Measurements from ENCODE around the gene XPO5.
A peak's percentile ranks its signal among the peaks of the same experiment; 100 is the strongest.
"Not testable (repeated sequence)": the region's sequence is repeated elsewhere in the genome, so short reads cannot be mapped to it uniquely, and the experiment has no call there.

Gene XPO5

DNA sequence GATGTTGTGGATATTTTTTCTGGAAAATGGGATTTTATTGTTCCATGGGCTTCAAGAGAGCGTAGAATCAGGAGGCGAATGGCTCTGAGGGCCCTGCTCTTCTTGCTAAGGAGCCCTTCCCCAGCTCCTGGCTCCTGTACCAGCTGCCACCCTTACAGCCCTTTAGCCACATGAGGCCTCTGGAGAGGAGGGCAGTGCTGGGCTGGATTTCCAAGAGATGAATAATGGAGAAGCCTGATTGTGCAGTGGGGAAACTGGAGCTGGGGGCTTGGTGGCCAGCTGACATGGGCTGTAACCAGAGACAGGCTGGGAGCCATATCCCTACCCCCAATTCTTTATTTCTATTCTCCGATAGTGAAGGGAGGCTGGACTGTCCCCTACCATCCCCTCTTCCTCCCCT, 74.9 kb downstream of the XPO5 start:
- ChIA-PET POLR2A (no interaction called here), CTCF (interaction anchor here (0.6 to 1.4 kb wide), 3 partner anchors 8 to 117 kb away, joined by 3 to 5 read pairs (median 3); no protein-coding TSS in a partner anchor)
- Histone ChIP-seq H3K4me3 (ENCODE audit: control insufficient read depth in 1 of 7, extremely low read depth in 1 of 7, insufficient read depth in 4 of 7, low read depth in 2 of 7, low read length in 6 of 7) (no peak overlapping the region), H3K27me3 (replicated peaks in 2 of 5; ENCODE audit: control insufficient read depth in 4 of 5, insufficient read depth in 5 of 5, low read length in 4 of 5) (no peaks in the 10 kb centered on the region), H3K27ac (ENCODE audit: insufficient read depth in 1 of 2, low read depth in 1 of 2, low read length in 2 of 2, poor library complexity in 1 of 2, severe bottlenecking in 2 of 2) (no peak overlapping the region), H3K9me3 (ENCODE audit: control extremely low read depth in 1 of 5, control insufficient read depth in 4 of 5, insufficient read depth in 2 of 5, low read depth in 1 of 5, low read length in 4 of 5) (no peaks in the 10 kb centered on the region), H3K36me3 (ENCODE audit: control insufficient read depth in 4 of 4, insufficient read depth in 4 of 4, low read length in 3 of 4) (peaks cover 13 to 77% (median 65%) of the 10 kb centered on the region in 4 experiments), H3K4me1 (ENCODE audit: control extremely low read depth in 1 of 4, control insufficient read depth in 4 of 4, insufficient read depth in 4 of 4, low read length in 3 of 4) (no peaks in the 10 kb centered on the region)
- no peak for DNase-seq
- WGBS (ENCODE audit: insufficient coverage): 94% methylated on average over 2 of the region's 3 CpGs

DNA sequence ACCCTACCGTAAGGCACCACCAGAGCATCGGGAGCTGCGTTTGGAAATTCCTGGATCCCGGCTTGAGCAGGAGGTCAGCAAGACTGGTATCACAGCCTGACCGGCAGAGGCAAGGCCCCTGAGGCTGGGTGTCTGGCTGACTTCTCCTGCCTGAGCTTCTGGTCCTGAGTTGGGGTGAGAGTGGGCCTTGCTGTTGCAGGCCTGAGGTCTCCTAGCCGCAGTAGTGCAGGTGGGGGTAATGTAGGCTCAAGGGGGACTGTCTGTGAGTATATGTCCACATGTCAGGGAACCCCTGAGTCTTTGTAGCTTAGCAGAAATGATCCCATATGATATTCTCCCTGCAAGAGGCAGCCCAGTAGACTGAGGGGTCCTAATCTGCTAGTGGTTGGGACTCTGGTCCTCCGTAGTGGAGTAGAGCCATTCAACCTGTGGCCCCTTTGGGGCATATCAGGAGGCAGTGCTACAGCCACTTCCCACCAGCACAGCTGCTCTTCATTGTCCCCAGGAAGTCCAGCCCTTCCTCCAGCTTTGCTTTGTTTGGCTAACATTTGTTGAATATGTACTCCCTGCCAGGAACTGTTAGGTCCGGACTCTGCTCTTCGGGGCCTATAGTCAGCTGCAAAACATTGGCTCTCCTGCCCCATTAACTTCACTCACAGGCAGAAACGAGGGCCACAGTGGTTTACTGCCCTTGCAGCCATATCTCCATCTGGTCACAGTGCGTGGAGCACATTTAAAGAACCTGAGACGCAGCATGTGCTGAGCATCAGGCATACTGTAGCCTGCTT, 76.6 kb downstream of the XPO5 start:
- Histone ChIP-seq H3K9me3 (ENCODE audit: control extremely low read depth in 1 of 5, control insufficient read depth in 4 of 5, insufficient read depth in 2 of 5, low read depth in 1 of 5, low read length in 4 of 5) (no peaks in the 10 kb centered on the region), H3K4me3 (ENCODE audit: control insufficient read depth in 1 of 7, extremely low read depth in 1 of 7, insufficient read depth in 4 of 7, low read depth in 2 of 7, low read length in 6 of 7) (no peak overlapping the region), H3K27ac (ENCODE audit: insufficient read depth in 1 of 2, low read depth in 1 of 2, low read length in 2 of 2, poor library complexity in 1 of 2, severe bottlenecking in 2 of 2) (no peak overlapping the region), H3K36me3 (ENCODE audit: control insufficient read depth in 4 of 4, insufficient read depth in 4 of 4, low read length in 3 of 4) (peaks cover 10 to 62% (median 55%) of the 10 kb centered on the region in 4 experiments), H3K4me1 (ENCODE audit: control extremely low read depth in 1 of 4, control insufficient read depth in 4 of 4, insufficient read depth in 4 of 4, low read length in 3 of 4) (peaks cover 0 to 7% (median 6%) of the 10 kb centered on the region in 4 experiments), H3K27me3 (replicated peaks in 2 of 5; ENCODE audit: control insufficient read depth in 4 of 5, insufficient read depth in 5 of 5, low read length in 4 of 5) (no peaks in the 10 kb centered on the region)
- no peak for DNase-seq
- 98% methylated on average over 11 of the region's 12 CpGs for WGBS (ENCODE audit: insufficient coverage)
- ChIA-PET POLR2A (interaction anchor here (0.8 kb wide), 1 partner anchor 181 kb away, joined by 5 read pairs; no protein-coding TSS in a partner anchor), CTCF (interaction anchor here (0.6 to 8.9 kb wide), 5 partner anchors 7 to 233 kb away, joined by 3 to 64 read pairs (median 3); no protein-coding TSS in a partner anchor)

DNA sequence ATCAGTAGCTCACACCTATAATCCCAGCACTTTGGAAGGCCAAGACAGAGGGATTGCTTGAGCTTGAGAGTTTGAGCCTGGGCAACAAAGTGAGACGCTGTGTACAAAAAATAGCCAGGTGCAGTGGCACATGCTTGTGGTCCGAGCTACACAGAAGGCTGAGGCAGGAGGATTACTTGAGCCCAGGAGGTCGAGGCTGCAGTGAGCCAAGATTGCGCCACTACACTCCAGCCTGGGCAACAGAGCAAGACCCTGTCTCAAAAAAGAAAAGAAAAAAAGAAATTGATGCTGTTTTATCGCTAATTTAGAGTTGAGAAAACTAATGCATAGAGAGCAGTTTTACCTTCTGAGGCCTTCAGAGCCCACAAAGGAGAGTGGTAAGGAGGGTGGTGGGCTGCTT, 77.5 kb downstream of the XPO5 start:
- CTCF ChIA-PET: interaction anchor here (0.6 to 8.9 kb wide), 5 partner anchors 8 to 232 kb away, joined by 3 to 64 read pairs (median 3); no protein-coding TSS in a partner anchor
- H3K27me3 ChIP-seq (replicated peaks in 2 of 5; ENCODE audit: control insufficient read depth in 4 of 5, insufficient read depth in 5 of 5, low read length in 4 of 5); H3K4me1 ChIP-seq (ENCODE audit: control extremely low read depth in 1 of 4, control insufficient read depth in 4 of 4, insufficient read depth in 4 of 4, low read length in 3 of 4); H3K4me3 ChIP-seq (ENCODE audit: control insufficient read depth in 1 of 7, extremely low read depth in 1 of 7, insufficient read depth in 4 of 7, low read depth in 2 of 7, low read length in 6 of 7); DNase-seq; H3K9me3 ChIP-seq (ENCODE audit: control extremely low read depth in 1 of 5, control insufficient read depth in 4 of 5, insufficient read depth in 2 of 5, low read depth in 1 of 5, low read length in 4 of 5); H3K27ac ChIP-seq (ENCODE audit: insufficient read depth in 1 of 2, low read depth in 1 of 2, low read length in 2 of 2, poor library complexity in 1 of 2, severe bottlenecking in 2 of 2): not testable (repeated sequence)
- WGBS (ENCODE audit: insufficient coverage): 95% methylated on average over 5 of the region's 5 CpGs
- peaks cover 10 to 63% (median 50%) of the 10 kb centered on the region in 4 experiments for H3K36me3 ChIP-seq (ENCODE audit: control insufficient read depth in 4 of 4, insufficient read depth in 4 of 4, low read length in 3 of 4)
- POLR2A ChIA-PET: interaction anchor here (1.2 kb wide), 1 partner anchor 109 kb away, joined by 3 read pairs; no protein-coding TSS in a partner anchor

DNA sequence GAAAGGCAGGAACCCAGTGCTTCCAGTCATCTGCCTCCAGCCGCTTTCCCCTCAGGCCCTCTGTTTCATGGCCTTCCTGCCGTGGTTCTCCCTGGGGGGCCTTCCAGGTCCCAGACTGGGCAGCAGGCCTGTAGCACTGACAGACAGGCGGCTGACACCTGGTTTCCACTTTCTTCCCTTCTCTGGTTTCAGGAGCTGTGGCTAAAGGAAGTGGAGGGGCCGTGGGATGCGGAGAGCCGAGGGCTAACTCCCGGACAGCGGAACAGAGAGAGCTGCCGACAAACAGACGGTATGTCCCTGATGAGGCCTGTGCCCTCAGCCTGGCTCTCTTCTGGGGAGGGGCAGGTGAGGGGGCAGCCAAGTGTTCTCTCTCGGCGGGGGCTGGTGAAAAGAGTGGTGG, 78.1 kb downstream of the XPO5 start:
- ChIA-PET CTCF (interaction anchor here (1.4 to 8.9 kb wide), 3 partner anchors 9 to 45 kb away, joined by 3 to 64 read pairs (median 7); no protein-coding TSS in a partner anchor), POLR2A (interaction anchor here (1.2 kb wide), 1 partner anchor 108 kb away, joined by 3 read pairs; no protein-coding TSS in a partner anchor)
- Histone ChIP-seq H3K9me3 (ENCODE audit: control extremely low read depth in 1 of 5, control insufficient read depth in 4 of 5, insufficient read depth in 2 of 5, low read depth in 1 of 5, low read length in 4 of 5) (no peaks in the 10 kb centered on the region), H3K36me3 (ENCODE audit: control insufficient read depth in 4 of 4, insufficient read depth in 4 of 4, low read length in 3 of 4) (peaks cover 10 to 57% (median 44%) of the 10 kb centered on the region in 4 experiments), H3K4me3 (ENCODE audit: control insufficient read depth in 1 of 7, extremely low read depth in 1 of 7, insufficient read depth in 4 of 7, low read depth in 2 of 7, low read length in 6 of 7) (no peak overlapping the region), H3K4me1 (ENCODE audit: control extremely low read depth in 1 of 4, control insufficient read depth in 4 of 4, insufficient read depth in 4 of 4, low read length in 3 of 4) (peaks cover 0 to 7% (median 6%) of the 10 kb centered on the region in 4 experiments), H3K27ac (ENCODE audit: insufficient read depth in 1 of 2, low read depth in 1 of 2, low read length in 2 of 2, poor library complexity in 1 of 2, severe bottlenecking in 2 of 2) (no peak overlapping the region), H3K27me3 (replicated peaks in 2 of 5; ENCODE audit: control insufficient read depth in 4 of 5, insufficient read depth in 5 of 5, low read length in 4 of 5) (no peaks in the 10 kb centered on the region)
- WGBS (ENCODE audit: insufficient coverage): 96% methylated on average over 10 of the region's 12 CpGs
- no peak for DNase-seq

DNA sequence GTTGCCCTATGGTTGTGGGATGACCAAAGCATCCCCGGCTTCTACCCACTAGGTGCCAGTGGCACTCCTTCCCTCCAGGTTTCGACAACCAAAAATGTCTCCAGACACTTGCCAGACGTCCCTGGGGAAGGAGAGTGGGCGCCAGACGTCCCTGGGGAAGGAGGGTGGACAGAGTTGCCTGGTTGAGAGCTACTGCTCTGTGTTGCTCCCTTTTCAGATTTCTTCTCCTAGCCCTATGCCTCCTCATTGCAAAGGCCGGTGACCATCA, 78.8 kb downstream of the XPO5 start:
- Histone ChIP-seq H3K4me1 (ENCODE audit: control extremely low read depth in 1 of 4, control insufficient read depth in 4 of 4, insufficient read depth in 4 of 4, low read length in 3 of 4) (peaks cover 0 to 7% (median 6%) of the 10 kb centered on the region in 4 experiments), H3K9me3 (ENCODE audit: control extremely low read depth in 1 of 5, control insufficient read depth in 4 of 5, insufficient read depth in 2 of 5, low read depth in 1 of 5, low read length in 4 of 5) (no peaks in the 10 kb centered on the region), H3K27ac (ENCODE audit: insufficient read depth in 1 of 2, low read depth in 1 of 2, low read length in 2 of 2, poor library complexity in 1 of 2, severe bottlenecking in 2 of 2) (no peak overlapping the region), H3K36me3 (ENCODE audit: control insufficient read depth in 4 of 4, insufficient read depth in 4 of 4, low read length in 3 of 4) (peaks cover 10 to 54% (median 38%) of the 10 kb centered on the region in 4 experiments), H3K4me3 (ENCODE audit: control insufficient read depth in 1 of 7, extremely low read depth in 1 of 7, insufficient read depth in 4 of 7, low read depth in 2 of 7, low read length in 6 of 7) (no peak overlapping the region), H3K27me3 (replicated peaks in 2 of 5; ENCODE audit: control insufficient read depth in 4 of 5, insufficient read depth in 5 of 5, low read length in 4 of 5) (no peaks in the 10 kb centered on the region)
- POLR2A ChIA-PET: interaction anchor here (1.2 kb wide), 1 partner anchor 108 kb away, joined by 3 read pairs; no protein-coding TSS in a partner anchor
- WGBS (ENCODE audit: insufficient coverage): 98% methylated on average over 4 of the region's 6 CpGs
- CTCF ChIA-PET: interaction anchor here (1.4 to 8.9 kb wide), 2 partner anchors 9 to 233 kb away, joined by 4 to 64 read pairs; no protein-coding TSS in a partner anchor
- DNase-seq: no peak

DNA sequence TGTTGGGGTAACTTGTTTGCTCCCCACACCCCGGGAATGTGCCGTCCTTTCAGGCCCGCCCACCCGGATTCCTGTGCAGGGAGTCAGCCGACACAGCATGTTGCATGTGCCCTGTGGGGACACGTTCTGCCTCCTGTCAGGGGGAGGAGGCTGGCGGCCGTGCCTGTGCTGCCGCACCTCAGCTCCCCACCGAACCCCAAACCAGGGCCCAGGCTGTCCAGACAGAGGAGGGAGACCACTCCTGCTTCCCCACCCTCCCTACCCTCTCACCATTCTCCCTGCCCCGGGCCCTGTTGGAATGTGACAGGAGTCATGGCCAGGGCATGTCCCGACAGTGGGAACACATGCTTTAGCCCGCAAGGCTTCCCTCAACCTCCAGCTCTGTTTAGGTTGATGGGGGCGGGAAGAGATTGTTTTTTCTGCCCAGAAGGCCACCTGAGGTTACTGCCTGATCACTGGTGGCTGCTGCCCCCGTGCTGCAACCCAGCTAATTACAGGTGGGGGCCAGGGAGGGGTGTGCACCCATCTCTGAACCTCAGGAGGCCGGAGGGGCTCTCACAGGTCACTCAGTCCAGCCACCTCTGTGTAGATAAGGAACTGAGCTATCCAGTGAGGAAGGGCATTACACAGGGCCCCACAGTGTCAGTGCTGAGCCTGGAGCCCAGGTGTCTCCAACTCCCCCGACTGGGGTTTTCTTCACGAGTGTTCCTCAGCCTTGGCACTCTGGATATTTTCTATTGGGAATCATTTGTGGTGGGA, 79.3 kb downstream of the XPO5 start:
- POLR2A ChIA-PET: no interaction called here
- peaks cover 10 to 54% (median 39%) of the 10 kb centered on the region in 4 experiments for H3K36me3 ChIP-seq (ENCODE audit: control insufficient read depth in 4 of 4, insufficient read depth in 4 of 4, low read length in 3 of 4)

More for the DNA sequence above, 79.3 kb downstream of the XPO5 start:
- WGBS (ENCODE audit: insufficient coverage): 88% methylated on average over 13 of the region's 18 CpGs
- H3K27ac ChIP-seq (ENCODE audit: insufficient read depth in 1 of 2, low read depth in 1 of 2, low read length in 2 of 2, poor library complexity in 1 of 2, severe bottlenecking in 2 of 2): no peak overlapping the region
- CTCF ChIA-PET: interaction anchor here (1.3 to 8.9 kb wide), 3 partner anchors 9 to 232 kb away, joined by 3 to 64 read pairs (median 4); no protein-coding TSS in a partner anchor
- no peak overlapping the region for H3K4me3 ChIP-seq (ENCODE audit: control insufficient read depth in 1 of 7, extremely low read depth in 1 of 7, insufficient read depth in 4 of 7, low read depth in 2 of 7, low read length in 6 of 7)
- no peaks in the 10 kb centered on the region for H3K9me3 ChIP-seq (ENCODE audit: control extremely low read depth in 1 of 5, control insufficient read depth in 4 of 5, insufficient read depth in 2 of 5, low read depth in 1 of 5, low read length in 4 of 5)
- DNase-seq: peak in 1 of 3 donors; percentile 24
- peaks cover 0 to 7% (median 6%) of the 10 kb centered on the region in 4 experiments for H3K4me1 ChIP-seq (ENCODE audit: control extremely low read depth in 1 of 4, control insufficient read depth in 4 of 4, insufficient read depth in 4 of 4, low read length in 3 of 4)
- no peaks in the 10 kb centered on the region for H3K27me3 ChIP-seq (replicated peaks in 2 of 5; ENCODE audit: control insufficient read depth in 4 of 5, insufficient read depth in 5 of 5, low read length in 4 of 5)

Data from common myeloid progenitor, CD34-positive (primary cell).